Stimulated activated memory B cell treated with anti-CD40 and anti-IgM and Interleukin-4, amounts not matched to agents 10 μg/mL and 1 μg/mL and 100 μg/mL, for 72 hours (primary cell): ENCODE data around the gene ANKHD1.
A peak's percentile ranks its signal among the peaks of the same experiment; 100 is the strongest.

Experiments
- ATAC-seq: fragments of 150-1000 bp; cut with Tn5 transposase; 2 replicates; pipeline ENCODE4 v1.10.0; 2021
- H3K27ac Mint-ChIP-seq: one replicate; pipeline ENCODE4 v1.8.0; 2022; ENCODE audit warnings: mild to moderate bottlenecking, mixed read lengths
- H3K27me3 Mint-ChIP-seq: one replicate; pipeline ENCODE4 v1.8.0; 2022; ENCODE audit warnings: mixed read lengths
- H3K36me3 Mint-ChIP-seq: one replicate; pipeline ENCODE4 v1.8.0; 2022; ENCODE audit warnings: mixed read lengths
- H3K4me1 Mint-ChIP-seq: one replicate; pipeline ENCODE4 v1.8.0; 2022; ENCODE audit warnings: mixed read lengths
- H3K4me3 Mint-ChIP-seq: one replicate; pipeline ENCODE4 v1.8.0; 2022; ENCODE audit warnings: mild to moderate bottlenecking, moderate library complexity, mixed read lengths
- H3K9me3 Mint-ChIP-seq: one replicate; pipeline ENCODE4 v1.8.0; 2022; ENCODE audit warnings: mixed read lengths

Gene ANKHD1

DNA sequence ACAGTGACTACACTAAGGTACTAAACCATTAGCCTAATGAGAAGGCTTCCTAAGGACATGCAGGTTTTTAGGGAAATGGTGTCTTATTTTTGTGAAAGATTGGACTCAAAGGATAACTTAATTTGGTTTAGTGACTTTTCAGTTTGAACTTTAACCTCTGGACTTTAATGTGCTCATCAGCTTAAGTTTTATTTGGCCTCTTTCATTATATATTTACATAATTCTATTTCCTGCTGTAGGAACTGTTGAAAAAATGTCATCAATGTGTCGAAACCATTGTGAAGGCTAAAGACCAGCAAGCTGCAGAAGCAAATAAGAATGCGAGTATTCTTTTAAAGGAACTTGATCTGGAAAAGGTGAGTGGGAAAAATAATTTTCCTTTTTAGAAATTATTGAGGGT lies 111.5 kb downstream of the ANKHD1 start:
- Mint-ChIP-seq H3K36me3 (peaks cover 53% of the 10 kb centered on the region), H3K4me3 (no peak overlapping the region), H3K9me3 (no peaks in the 10 kb centered on the region), H3K4me1 (no peaks in the 10 kb centered on the region), H3K27ac (no peak overlapping the region), H3K27me3 (no peaks in the 10 kb centered on the region)
- ATAC-seq: no peak

DNA sequence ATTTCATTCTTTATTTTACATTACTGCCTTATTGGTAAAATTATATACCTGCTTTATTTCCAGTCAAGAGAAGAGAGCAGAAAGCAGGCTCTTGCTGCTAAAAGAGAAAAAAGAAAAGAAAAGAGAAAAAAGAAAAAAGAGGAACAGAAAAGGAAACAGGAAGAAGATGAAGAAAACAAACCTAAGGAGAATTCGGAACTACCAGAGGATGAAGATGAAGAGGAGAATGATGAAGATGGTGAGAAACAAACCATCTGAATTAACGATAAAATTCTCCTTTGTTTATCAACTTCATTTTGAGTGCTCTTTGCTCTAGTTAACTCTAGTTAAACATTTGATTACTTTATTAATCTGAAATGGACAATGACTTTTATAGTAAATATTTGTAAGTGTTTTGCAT lies 122.4 kb downstream of the ANKHD1 start:
- Mint-ChIP-seq H3K9me3 (no peaks in the 10 kb centered on the region), H3K27me3 (no peaks in the 10 kb centered on the region), H3K4me3 (no peak overlapping the region), H3K36me3 (peaks cover 59% of the 10 kb centered on the region), H3K4me1 (peaks cover 13% of the 10 kb centered on the region), H3K27ac (peak overlapping the region; percentile 86)
- no peak for ATAC-seq

DNA sequence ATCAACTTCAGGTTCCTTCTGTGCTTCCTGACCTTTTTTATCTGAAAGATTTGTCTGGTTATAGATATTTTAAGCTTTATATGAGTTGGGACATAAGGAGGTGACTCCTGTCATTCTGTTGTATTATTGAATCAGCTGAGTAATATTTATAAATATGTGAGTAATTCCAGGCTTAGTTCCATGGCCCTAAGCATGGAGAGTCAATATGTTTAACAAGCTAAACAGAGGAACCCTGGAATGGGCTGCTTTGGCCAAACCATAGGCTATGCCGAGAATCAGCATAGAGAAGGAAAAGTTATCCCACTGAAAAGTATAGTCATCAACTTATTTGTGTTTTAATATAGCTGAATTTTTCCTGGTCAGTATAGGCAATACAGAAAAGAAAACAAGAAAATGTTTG lies 138.6 kb downstream of the ANKHD1 start:
- no peak overlapping the region for H3K4me3 Mint-ChIP-seq
- H3K9me3 Mint-ChIP-seq: no peaks in the 10 kb centered on the region
- H3K4me1 Mint-ChIP-seq: peaks cover 2% of the 10 kb centered on the region
- H3K36me3 Mint-ChIP-seq: peaks cover 42% of the 10 kb centered on the region
- no peak for ATAC-seq
- no peak overlapping the region for H3K27ac Mint-ChIP-seq
- H3K27me3 Mint-ChIP-seq: no peaks in the 10 kb centered on the region

DNA sequence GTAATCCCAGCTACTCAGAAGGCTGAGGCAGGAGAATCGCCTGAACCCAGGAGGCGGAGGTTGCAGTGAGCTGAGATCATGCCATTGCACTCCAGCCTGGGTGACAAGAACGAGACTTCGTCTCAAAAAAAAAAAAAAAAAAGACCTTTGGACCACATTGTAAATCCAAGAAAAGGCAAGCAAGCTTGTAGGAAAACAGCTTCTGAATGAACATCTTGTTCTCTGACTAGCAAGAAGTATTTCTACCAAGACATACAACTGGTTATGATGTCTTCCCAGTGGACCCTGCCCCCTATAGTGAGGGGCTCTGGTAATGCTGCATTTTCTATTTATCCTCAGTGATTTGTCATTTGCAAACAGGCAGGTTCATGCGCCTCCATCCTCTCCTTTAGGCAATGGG lies 141.3 kb downstream of the ANKHD1 start:
- no peak for ATAC-seq
- Mint-ChIP-seq H3K9me3 (no peaks in the 10 kb centered on the region), H3K4me3 (no peak overlapping the region), H3K4me1 (peaks cover 13% of the 10 kb centered on the region), H3K27me3 (no peaks in the 10 kb centered on the region), H3K27ac (no peak overlapping the region), H3K36me3 (peaks cover 37% of the 10 kb centered on the region)

DNA sequence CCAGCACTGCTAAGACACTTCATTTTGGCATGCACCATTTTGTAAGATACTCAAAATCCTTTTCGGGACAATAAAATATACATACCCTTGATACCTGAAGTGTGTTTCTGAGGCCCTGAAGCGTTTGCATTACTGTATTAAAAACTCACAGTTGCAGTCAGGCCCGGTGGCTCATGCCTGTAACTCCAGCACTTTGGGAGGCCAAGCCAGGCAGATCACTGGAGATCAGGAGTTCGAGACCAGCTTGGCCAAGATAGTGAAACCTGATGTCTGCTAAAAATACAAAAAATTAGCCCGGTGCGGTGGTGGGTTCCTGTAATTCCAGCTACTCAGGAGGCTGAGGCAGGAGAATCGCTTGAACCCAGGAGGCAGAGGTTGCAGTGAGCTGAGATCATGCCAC lies 143.4 kb downstream of the ANKHD1 start:
- Mint-ChIP-seq H3K4me1 (peaks cover 33% of the 10 kb centered on the region), H3K27ac (no peak overlapping the region), H3K36me3 (peaks cover 45% of the 10 kb centered on the region), H3K4me3 (no peak overlapping the region), H3K9me3 (no peaks in the 10 kb centered on the region), H3K27me3 (no peaks in the 10 kb centered on the region)
- no peak for ATAC-seq

DNA sequence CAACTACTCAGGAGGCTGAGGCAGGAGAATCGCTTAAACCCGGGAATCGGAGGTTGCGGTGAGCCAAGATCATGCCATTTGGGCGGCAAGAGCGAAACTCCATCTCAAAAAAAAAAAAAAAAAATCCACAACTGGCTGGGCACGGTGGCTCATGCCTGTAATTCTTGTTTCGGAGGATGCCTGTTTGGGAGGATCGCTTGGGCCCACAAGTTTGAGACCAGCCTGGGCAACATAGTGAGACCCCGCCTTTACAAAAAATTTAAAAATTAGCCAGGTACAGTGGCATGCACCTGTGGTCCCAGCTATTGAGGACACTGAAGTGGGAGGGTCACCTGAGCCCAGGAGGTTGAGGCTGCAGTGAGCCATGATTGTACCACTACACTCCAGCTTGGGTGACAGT lies 144.0 kb downstream of the ANKHD1 start:
- Mint-ChIP-seq H3K4me1 (peaks cover 35% of the 10 kb centered on the region), H3K27ac (no peak overlapping the region), H3K9me3 (no peaks in the 10 kb centered on the region), H3K4me3 (no peak overlapping the region), H3K36me3 (peaks cover 46% of the 10 kb centered on the region), H3K27me3 (no peaks in the 10 kb centered on the region)
- no peak for ATAC-seq

DNA sequence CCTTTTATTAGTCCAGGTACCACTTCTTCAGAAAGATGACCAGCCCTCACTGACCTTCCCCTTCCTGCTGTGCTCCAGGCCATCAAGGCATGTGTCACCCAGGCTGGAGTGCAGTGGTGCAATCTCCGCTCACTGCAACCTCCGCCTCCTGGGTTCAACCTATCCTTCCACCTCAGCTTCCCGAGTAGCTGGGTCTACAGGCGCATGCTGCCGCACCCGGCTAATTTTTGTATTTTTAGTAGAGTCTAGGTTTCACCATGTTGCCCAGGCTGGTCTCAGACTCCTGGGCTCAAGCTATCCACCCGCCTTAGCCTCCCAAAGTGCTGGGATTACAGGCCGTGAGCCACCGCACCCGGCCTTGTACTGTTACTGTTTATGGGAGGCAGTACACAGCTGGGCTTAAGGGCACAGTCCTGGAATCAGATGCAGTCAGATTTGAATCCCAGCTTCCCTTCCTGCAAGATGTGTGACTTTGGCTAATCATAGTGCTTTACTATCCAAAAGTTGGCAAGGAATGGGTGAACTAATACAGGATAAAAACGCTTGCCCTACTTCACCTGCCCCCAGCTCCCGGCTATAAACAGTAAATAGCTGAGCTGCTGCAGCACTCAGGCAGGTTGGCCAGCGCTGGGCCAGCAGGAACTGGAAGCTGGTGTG lies 145.3 kb downstream of the ANKHD1 start:
- Mint-ChIP-seq H3K4me1 (peaks cover 35% of the 10 kb centered on the region), H3K36me3 (peaks cover 47% of the 10 kb centered on the region), H3K27me3 (no peaks in the 10 kb centered on the region), H3K4me3 (peak overlapping the region; percentile 70), H3K27ac (peak overlapping the region; percentile 75), H3K9me3 (no peaks in the 10 kb centered on the region)
- ATAC-seq: no peak

DNA sequence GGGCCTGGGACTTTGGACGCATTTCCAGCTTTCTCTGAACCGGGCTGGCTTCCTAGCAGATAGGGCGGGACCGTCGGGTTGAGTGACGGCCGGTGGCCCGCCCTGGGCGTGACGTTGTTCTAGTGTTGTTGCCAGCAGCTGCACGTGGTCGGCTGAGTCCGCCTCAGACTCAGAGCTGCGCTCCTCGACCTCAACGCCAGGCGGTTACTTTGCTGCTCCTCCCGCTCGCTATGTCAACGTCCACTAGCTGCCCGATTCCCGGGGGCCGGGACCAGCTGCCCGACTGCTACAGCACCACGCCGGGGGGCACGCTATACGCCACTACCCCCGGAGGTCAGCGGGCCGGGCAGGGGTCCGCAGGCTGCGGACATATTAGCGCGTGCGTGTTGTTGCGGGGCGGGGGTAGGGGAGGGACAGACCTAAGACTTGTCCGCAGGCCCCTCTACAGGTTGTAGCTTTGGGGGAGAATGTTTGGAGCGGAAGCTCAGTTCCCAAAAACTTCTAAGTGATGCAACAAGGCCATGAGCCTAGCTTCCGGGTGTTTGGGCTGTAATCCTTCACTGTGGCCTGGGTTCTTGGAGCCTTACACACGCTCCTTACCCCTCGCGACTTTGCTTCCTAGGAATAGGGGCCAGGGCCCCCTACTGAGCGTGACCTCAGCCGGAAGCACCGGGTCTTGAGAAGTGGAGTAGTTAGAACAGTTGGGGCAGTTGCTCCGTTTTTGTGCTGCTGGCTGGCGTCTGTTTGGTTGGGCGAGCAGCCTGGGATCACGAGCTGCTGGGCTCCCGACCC lies 146.1 kb downstream of the ANKHD1 start, which contains the start of gene EIF4EBP3:
Gene EIF4EBP3 (plus strand): TSS at position 155 of the 792 bp plus-strand sequence. CDS start 76 bp downstream, at position 231.
- peak; percentile 98 for ATAC-seq
- H3K27ac Mint-ChIP-seq: peak within 1 kb of the TSS; percentile 75
- no peaks in the 10 kb centered on the region for H3K9me3 Mint-ChIP-seq
- H3K36me3 Mint-ChIP-seq: peaks cover 43% of the 10 kb centered on the region
- no peaks in the 10 kb centered on the region for H3K27me3 Mint-ChIP-seq
- peak within 1 kb of the TSS; percentile 70 for H3K4me3 Mint-ChIP-seq
- peaks cover 36% of the 10 kb centered on the region for H3K4me1 Mint-ChIP-seq

DNA sequence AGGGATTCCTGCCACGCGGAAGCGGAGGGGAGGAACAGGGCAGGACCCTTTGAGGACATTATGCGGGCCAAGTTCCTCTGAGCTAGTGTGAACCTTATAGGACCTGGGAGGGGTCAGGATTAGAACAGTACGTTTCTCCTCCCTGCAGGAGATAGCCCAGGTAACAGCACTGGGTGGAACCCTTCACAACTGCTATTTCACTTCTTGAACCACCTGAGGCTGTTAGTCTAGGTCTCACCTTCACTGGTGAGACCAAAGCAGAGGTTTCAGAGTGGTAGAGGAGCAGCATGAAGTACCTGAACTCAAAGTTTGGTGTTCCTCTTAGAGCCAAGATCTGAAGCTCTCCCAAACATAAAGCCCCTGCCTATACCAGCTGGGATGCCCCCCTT lies 146.7 kb downstream of the ANKHD1 start:
- peak overlapping the region; percentile 75 for H3K27ac Mint-ChIP-seq
- peak overlapping the region; percentile 70 for H3K4me3 Mint-ChIP-seq
- no peaks in the 10 kb centered on the region for H3K9me3 Mint-ChIP-seq
- ATAC-seq: no peak
- peaks cover 41% of the 10 kb centered on the region for H3K4me1 Mint-ChIP-seq
- no peaks in the 10 kb centered on the region for H3K27me3 Mint-ChIP-seq
- H3K36me3 Mint-ChIP-seq: peaks cover 49% of the 10 kb centered on the region

DNA sequence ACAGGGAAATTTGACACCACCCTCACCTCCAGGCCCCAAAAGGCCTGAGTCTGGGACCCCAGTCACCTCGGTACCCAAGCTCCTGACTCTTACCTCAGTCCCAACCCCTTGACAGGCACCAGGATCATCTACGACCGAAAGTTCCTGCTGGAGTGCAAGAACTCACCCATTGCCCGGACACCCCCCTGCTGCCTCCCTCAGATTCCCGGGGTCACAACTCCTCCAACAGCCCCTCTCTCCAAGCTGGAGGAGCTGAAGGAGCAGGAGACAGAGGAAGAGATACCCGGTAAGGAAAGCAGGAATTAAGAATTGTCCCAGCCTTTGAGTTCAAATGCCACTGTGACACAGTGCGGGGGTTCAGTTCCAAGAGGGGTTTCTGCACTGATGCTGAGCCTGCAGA lies 147.2 kb downstream of the ANKHD1 start:
- H3K27me3 Mint-ChIP-seq: no peaks in the 10 kb centered on the region
- peaks cover 46% of the 10 kb centered on the region for H3K4me1 Mint-ChIP-seq
- ATAC-seq: no peak
- peaks cover 54% of the 10 kb centered on the region for H3K36me3 Mint-ChIP-seq
- no peaks in the 10 kb centered on the region for H3K9me3 Mint-ChIP-seq
- no peak overlapping the region for H3K4me3 Mint-ChIP-seq
- peak overlapping the region; percentile 75 for H3K27ac Mint-ChIP-seq

DNA sequence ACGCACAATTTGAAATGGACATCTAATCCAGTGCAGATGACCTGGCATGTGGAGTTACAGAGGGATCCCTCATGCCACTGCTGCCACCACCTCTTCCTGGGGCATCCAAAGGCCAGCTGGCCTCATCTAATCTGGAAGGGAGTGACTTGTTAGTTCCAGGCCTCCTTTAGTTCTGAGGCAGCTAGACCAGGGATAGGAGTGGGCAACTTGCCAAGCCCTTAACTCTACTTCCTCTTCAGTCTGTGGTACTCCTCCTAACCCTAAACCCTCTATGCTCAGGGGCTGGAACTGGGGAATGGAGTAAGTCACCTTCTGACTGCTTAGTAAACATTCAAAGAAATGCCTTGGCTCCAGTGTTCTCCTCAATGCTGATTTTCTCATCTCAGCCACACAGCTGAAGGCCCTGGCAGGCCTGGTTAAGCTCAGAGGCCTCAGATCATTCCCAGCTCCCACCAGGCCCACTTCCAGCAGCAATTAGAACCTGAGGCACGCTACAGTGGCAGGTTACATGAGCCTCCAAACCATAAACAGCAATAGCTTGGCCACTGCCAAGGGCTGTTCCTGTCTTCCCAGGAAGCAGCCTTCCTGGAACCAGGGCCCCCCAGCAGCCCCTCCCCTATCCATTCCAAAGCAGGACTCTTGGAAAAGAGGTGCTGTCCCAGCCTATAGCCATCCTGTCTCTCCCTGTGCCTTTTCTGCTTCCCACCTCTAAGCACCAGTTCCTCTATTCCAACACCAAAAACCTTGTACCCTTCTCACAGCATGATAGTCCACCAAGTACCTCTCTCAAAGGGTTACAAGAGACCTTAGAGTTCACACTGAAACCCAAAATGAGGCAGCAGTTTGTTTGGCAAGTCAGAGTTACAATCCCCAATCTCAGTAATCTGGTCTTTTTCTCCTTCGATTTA lies 147.9 kb downstream of the ANKHD1 start:
- peaks cover 57% of the 10 kb centered on the region for H3K36me3 Mint-ChIP-seq
- no peak for ATAC-seq

DNA sequence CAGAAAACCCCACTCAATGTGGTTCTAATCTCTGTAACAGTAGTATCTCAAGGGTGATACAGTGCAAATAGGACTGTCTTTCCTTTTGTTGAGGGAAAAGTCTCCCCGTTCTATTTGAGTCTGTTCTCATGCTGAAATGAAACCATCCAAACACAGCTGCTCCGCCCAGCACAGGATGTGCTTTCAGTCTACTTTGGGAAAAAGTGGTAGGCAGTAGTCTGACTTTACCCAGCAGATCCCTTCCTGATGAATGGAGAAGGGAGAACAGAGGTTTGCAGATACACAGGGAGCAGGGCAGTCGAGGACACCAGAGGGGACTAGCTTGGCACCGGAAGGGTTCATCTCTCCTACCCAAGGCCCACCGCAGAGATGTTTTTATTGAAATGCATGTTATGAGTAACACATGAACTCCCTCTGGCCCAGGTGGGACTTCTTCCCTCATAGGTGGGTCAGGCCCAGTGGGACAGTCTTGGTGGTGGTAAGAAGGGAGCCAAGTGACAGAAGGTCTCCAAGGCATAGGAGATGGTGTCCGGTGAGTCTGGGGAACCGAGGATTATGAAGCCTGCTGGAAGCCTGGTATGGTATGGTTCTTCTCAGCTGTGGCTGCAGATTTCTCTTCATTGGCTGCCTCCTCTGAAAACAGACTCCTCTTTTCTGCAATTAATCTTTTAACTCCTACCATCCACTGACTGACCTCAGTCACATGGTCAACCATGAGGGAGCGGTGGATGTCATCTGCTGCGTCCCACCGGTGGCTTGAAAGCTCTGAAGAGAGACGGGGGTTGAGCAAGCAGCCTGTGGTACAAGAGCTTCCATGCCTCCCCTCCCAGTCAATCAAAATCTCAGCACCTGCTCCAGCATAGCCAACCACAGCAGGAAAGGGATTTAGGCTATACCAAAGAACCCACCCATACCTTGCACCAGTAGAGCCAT lies 148.8 kb downstream of the ANKHD1 start:
- H3K36me3 Mint-ChIP-seq: peaks cover 56% of the 10 kb centered on the region
- H3K27me3 Mint-ChIP-seq: no peaks in the 10 kb centered on the region
- H3K9me3 Mint-ChIP-seq: no peaks in the 10 kb centered on the region
- H3K4me1 Mint-ChIP-seq: peaks cover 63% of the 10 kb centered on the region
- no peak for ATAC-seq
- H3K4me3 Mint-ChIP-seq: no peak overlapping the region
- H3K27ac Mint-ChIP-seq: peak overlapping the region; percentile 75

More for the DNA sequence above, 147.9 kb downstream of the ANKHD1 start:
- Mint-ChIP-seq H3K27ac (peak overlapping the region; percentile 75), H3K4me3 (no peak overlapping the region), H3K27me3 (no peaks in the 10 kb centered on the region), H3K4me1 (peaks cover 53% of the 10 kb centered on the region), H3K9me3 (no peaks in the 10 kb centered on the region)

DNA sequence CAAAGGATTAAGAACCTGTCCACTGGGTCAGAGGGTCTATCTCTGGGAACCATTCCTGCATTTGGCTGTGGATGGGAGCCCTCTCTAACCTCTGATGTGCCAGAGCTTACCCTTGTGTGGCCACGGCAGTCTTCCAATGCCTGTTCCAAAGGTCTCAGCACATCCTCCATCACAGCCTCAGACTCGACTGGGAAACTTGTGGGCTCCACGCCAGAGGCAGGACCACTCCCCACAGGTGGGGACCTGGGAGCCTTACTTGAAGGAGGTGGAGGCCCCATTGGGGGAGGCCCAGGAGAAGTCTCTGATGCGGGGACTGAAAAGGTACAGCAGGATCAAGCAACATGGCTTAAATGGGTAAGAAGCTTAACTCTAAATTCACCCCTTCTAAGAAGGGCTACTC lies 150.2 kb downstream of the ANKHD1 start:
- H3K27ac Mint-ChIP-seq: no peak overlapping the region
- H3K4me1 Mint-ChIP-seq: peaks cover 73% of the 10 kb centered on the region
- no peaks in the 10 kb centered on the region for H3K9me3 Mint-ChIP-seq
- H3K4me3 Mint-ChIP-seq: no peak overlapping the region
- no peak for ATAC-seq
- peaks cover 62% of the 10 kb centered on the region for H3K36me3 Mint-ChIP-seq
- no peaks in the 10 kb centered on the region for H3K27me3 Mint-ChIP-seq

DNA sequence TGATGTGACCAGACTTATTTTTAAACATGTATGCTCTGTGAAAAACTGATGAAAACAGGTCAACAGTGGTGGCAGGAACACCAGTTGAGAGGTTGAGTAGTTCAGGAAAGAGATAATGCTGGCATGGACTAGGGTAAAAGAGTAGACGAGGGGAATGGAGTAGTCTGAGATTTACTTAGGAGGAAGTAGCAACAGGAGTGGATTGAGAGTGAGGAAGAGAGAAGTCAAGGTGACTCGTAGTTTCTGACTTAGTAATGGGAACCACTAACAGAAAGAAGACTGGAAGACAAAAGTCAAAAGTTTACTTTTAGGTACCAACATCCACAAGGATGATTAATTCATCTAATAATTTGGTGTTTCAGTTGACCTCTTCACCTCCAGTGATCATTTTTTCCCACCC lies 152.0 kb downstream of the ANKHD1 start:
- Mint-ChIP-seq H3K27ac (peak overlapping the region; percentile 26), H3K36me3 (peaks cover 67% of the 10 kb centered on the region), H3K9me3 (no peaks in the 10 kb centered on the region), H3K4me3 (peak overlapping the region; percentile 32), H3K27me3 (no peaks in the 10 kb centered on the region), H3K4me1 (peaks cover 67% of the 10 kb centered on the region)
- ATAC-seq: no peak
